H1 (cell line): Measurements from ENCODE around the gene CYP46A1. TPM values are rescaled to one million over a fixed set of nuclear protein-coding genes. Genes with fewer than 3 reads are reported as not detected.
A peak's percentile ranks its signal among the peaks of the same experiment; 100 is the strongest.

Experiments used
- CTCF ChIA-PET: fragments of 300-600 bp; sonication (Branson Sonifier 250); formaldehyde crosslinking; loops from one replicate; lab custom pipeline; 2021; ENCODE audit not compliant: partially characterized antibody; lab: Charles Lee
- POLR2A ChIA-PET: fragments of 300-600 bp; sonication (Branson Sonifier 250); formaldehyde crosslinking; loops from one replicate; lab custom pipeline; 2021; ENCODE audit warnings: inconsistent platforms; ENCODE audit not compliant: partially characterized antibody; lab: Charles Lee
- DNase-seq, 2 experiments: peaks; one replicate each; pipeline versions ENCODE4 v3.0.0 to v3.0.0-alpha.2; 2010 to 2022; ENCODE audit warnings: low spot score in 2 of 2, low read depth in 1 of 2, mixed read lengths in 1 of 2
- FAIRE-seq: peaks from 2 replicates; lab custom pipeline; 2011; peaks lifted over from hg19 to GRCh38; lab: Jason Lieb, UNC
- H2AFZ ChIP-seq: 2 replicates; pipeline ENCODE4 v1.8.1; 2012; ENCODE audit warnings: low read length, inconsistent platforms
- H2AK5ac ChIP-seq: 2 replicates; pipeline ENCODE4 v1.6.1; 2013; ENCODE audit warnings: low read depth, low read length
- H2BK120ac ChIP-seq: replicated peaks from 2 replicates; pipeline ENCODE3; 2013; ENCODE audit warnings: low read depth, low read length, inconsistent platforms
- H2BK12ac ChIP-seq: 2 replicates; pipeline ENCODE4 v1.6.1; 2013; ENCODE audit warnings: low read depth, low read length
- H2BK15ac ChIP-seq: 2 replicates; pipeline ENCODE4 v1.6.1; 2013; ENCODE audit warnings: low read length
- H2BK20ac ChIP-seq: 2 replicates; pipeline ENCODE4 v1.6.1; 2013; ENCODE audit warnings: low read length
- H2BK5ac ChIP-seq: 2 replicates; pipeline ENCODE4 v1.6.1; 2013; ENCODE audit warnings: low read depth, low read length
- H3K14ac ChIP-seq: 2 replicates; pipeline ENCODE4 v1.6.1; 2013; ENCODE audit warnings: inconsistent platforms; ENCODE audit not compliant: insufficient read length
- H3K18ac ChIP-seq: 2 replicates; pipeline ENCODE4 v1.6.1; 2013; ENCODE audit warnings: low read length; ENCODE audit errors: extremely low read depth
- H3K23ac ChIP-seq: 2 replicates; pipeline ENCODE4 v1.6.1; 2013; ENCODE audit warnings: inconsistent platforms; ENCODE audit not compliant: insufficient read length
- H3K23me2 ChIP-seq: 2 replicates; pipeline ENCODE4 v1.6.1; 2013; ENCODE audit warnings: low read depth, low read length
- H3K27ac ChIP-seq: 2 replicates; pipeline ENCODE4 v1.6.1; 2011; ENCODE audit warnings: low read depth, low read length, inconsistent platforms
- H3K27me3 ChIP-seq, 4 experiments: replicated peaks in 1 of 4; 1 replicate in 1 of 4; 2 replicates in 3 of 4; pipeline versions ENCODE4 v1.6.1 to v1.8.1; 2011 to 2013; ENCODE audit warnings: low read length in 3 of 4, mild to moderate bottlenecking in 3 of 4, inconsistent platforms in 2 of 4, mixed read lengths in 2 of 4, moderate library complexity in 1 of 4; ENCODE audit not compliant: control insufficient read depth in 3 of 4, insufficient read depth in 3 of 4; ENCODE audit errors: extremely low read depth in 1 of 4
- H3K36me3 ChIP-seq, 4 experiments: 2 replicates each; pipeline versions ENCODE4 v1.6.1 to v1.8.1; 2011 to 2013; ENCODE audit warnings: mild to moderate bottlenecking in 4 of 4, low read length in 3 of 4, moderate library complexity in 2 of 4, control low read depth in 1 of 4, inconsistent platforms in 1 of 4; ENCODE audit not compliant: insufficient read depth in 4 of 4, control insufficient read depth in 2 of 4
- H3K4ac ChIP-seq: replicated peaks from 2 replicates; pipeline ENCODE3; 2013; ENCODE audit warnings: low read length, low read depth, mixed read lengths, inconsistent platforms; ENCODE audit not compliant: insufficient read length
- H3K4me1 ChIP-seq, 4 experiments: replicated peaks in 1 of 4; 1 replicate in 1 of 4; 2 replicates in 3 of 4; pipeline versions ENCODE4 v1.6.1 to v1.8.1; 2011 to 2013; ENCODE audit warnings: low read length in 3 of 4, inconsistent platforms in 2 of 4, mixed read lengths in 1 of 4; ENCODE audit not compliant: insufficient read depth in 4 of 4, control insufficient read depth in 3 of 4
- H3K4me2 ChIP-seq, 2 experiments: 2 replicates each; pipeline versions ENCODE4 v1.6.1 to v1.8.1; 2011 to 2013; ENCODE audit warnings: low read depth in 2 of 2, low read length in 2 of 2, control low read depth in 1 of 2, inconsistent platforms in 1 of 2, mild to moderate bottlenecking in 1 of 2; ENCODE audit not compliant: insufficient read depth in 1 of 2
- H3K4me3 ChIP-seq, 4 experiments: fragments of 200-600, 300-600 bp in 1 of 4; sonication (generic), shearing (Covaris generic), sonication (Bioruptor Twin) in 1 of 4; 2 replicates each; pipeline versions ENCODE4 v1.5.1 to v1.8.1; 2011 to 2016; ENCODE audit warnings: low read length in 4 of 4, low read depth in 3 of 4, control low read depth in 2 of 4, inconsistent platforms in 2 of 4, mild to moderate bottlenecking in 2 of 4, mixed read lengths in 1 of 4, moderate library complexity in 1 of 4; ENCODE audit not compliant: insufficient read depth in 2 of 4; ENCODE audit errors: extremely low read depth in 1 of 4
- H3K56ac ChIP-seq: replicated peaks from 2 replicates; pipeline ENCODE3; 2013; ENCODE audit warnings: low read depth, mild to moderate bottlenecking, mixed read lengths, low read length, inconsistent platforms; ENCODE audit not compliant: insufficient read length
- H3K79me1 ChIP-seq: 2 replicates; pipeline ENCODE4 v1.6.1; 2013; ENCODE audit warnings: low read depth, low read length, control low read depth
- H3K79me2 ChIP-seq, 2 experiments: 2 replicates each; pipeline versions ENCODE4 v1.6.1 to v1.8.1; 2012 to 2013; ENCODE audit warnings: low read length in 2 of 2, mild to moderate bottlenecking in 2 of 2, inconsistent platforms in 1 of 2; ENCODE audit not compliant: insufficient read depth in 2 of 2, control insufficient read depth in 1 of 2
- H3K9ac ChIP-seq, 4 experiments: replicated peaks in 1 of 4; 1 replicate in 1 of 4; 2 replicates in 3 of 4; pipeline versions ENCODE4 v1.6.1 to v1.8.1; 2011 to 2013; ENCODE audit warnings: low read depth in 3 of 4, low read length in 3 of 4, control low read depth in 2 of 4, mild to moderate bottlenecking in 2 of 4, moderate library complexity in 2 of 4, inconsistent platforms in 1 of 4; ENCODE audit errors: extremely low read depth in 1 of 4
- H3K9me3 ChIP-seq, 2 experiments: 2 replicates each; pipeline versions ENCODE4 v1.6.1 to v1.8.1; 2012 to 2013; ENCODE audit warnings: mild to moderate bottlenecking in 2 of 2, moderate library complexity in 2 of 2, control low read depth in 1 of 2, inconsistent platforms in 1 of 2, low read depth in 1 of 2, low read length in 1 of 2, mixed read lengths in 1 of 2; ENCODE audit not compliant: insufficient read depth in 2 of 2
- H4K20me1 ChIP-seq, 2 experiments: replicated peaks in 1 of 2; 2 replicates each; pipeline versions ENCODE3 to v1.8.1; 2011 to 2013; ENCODE audit warnings: inconsistent platforms in 2 of 2, low read length in 2 of 2, mild to moderate bottlenecking in 1 of 2; ENCODE audit not compliant: insufficient read depth in 2 of 2, control insufficient read depth in 1 of 2
- H4K5ac ChIP-seq: 2 replicates; pipeline ENCODE4 v1.6.1; 2013; ENCODE audit warnings: low read length, low read depth, mixed read lengths, inconsistent platforms; ENCODE audit not compliant: insufficient read length
- H4K8ac ChIP-seq: 2 replicates; pipeline ENCODE4 v1.8.0; 2013; ENCODE audit warnings: mild to moderate bottlenecking, moderate library complexity, low read length, inconsistent platforms; ENCODE audit not compliant: insufficient read depth; ENCODE audit errors: extremely low read depth
- H4K91ac ChIP-seq: replicated peaks from 2 replicates; pipeline ENCODE3; 2013; ENCODE audit warnings: low read length, mixed read lengths, inconsistent platforms; ENCODE audit not compliant: insufficient read length
- CBX5 ChIP-seq: fragments of 300-800, 300-1000 bp; sonication (generic); IDR thresholded peaks from 2 replicates; pipeline ENCODE4 v1.7.1; 2016; ENCODE audit warnings: antibody characterized with exemption, low read length, low read depth
- POU5F1 ChIP-seq: IDR thresholded peaks from 2 replicates; pipeline ENCODE4 v1.6.1; 2011; ENCODE audit warnings: low read depth, mild to moderate bottlenecking, low read length, moderate library complexity
- RAD21 ChIP-seq, 2 experiments: IDR thresholded peaks in 1 of 2; conservative IDR thresholded peaks in 1 of 2; 2 replicates each; pipeline ENCODE4 v1.6.1; 2011; ENCODE audit warnings: low read depth in 2 of 2, low read length in 2 of 2, improper control_type of control experiment in 1 of 2, inconsistent platforms in 1 of 2, mild to moderate bottlenecking in 1 of 2, moderate library complexity in 1 of 2
- SIX5 ChIP-seq: IDR thresholded peaks from 2 replicates; pipeline ENCODE4 v1.6.1; 2011; ENCODE audit warnings: mild to moderate bottlenecking, low read depth, low read length
- WGBS, 2 experiments: shearing (Covaris generic) in 1 of 2; methylation state at CpG; one replicate each; pipeline versions ENCODE4 v1.1.6 to v1.1.7; 2013 to 2015; ENCODE audit warnings: low lambda C conversion rate in 2 of 2, mixed read lengths in 2 of 2, inconsistent platforms in 1 of 2, low coverage in 1 of 2, missing lambda C conversion rate in 1 of 2; ENCODE audit not compliant: insufficient replicate concordance in 2 of 2, insufficient coverage in 1 of 2, insufficient read length in 1 of 2; ENCODE audit errors: extremely low coverage in 1 of 2, missing lambda C conversion rate in 1 of 2; 5-methylcytosine and 5-hydroxymethylcytosine counted together
- polyA plus RNA-seq, 7 experiments: library from polyadenylated mRNA; depleted of rRNA in 3 of 7; stranded (reverse) in 5 of 7; unstranded in 2 of 7; fragments of >200 nt in 5 of 7; fragments of 200-250 nt in 2 of 7; gene quantifications; 1 replicate in 5 of 7; 2 replicates in 1 of 7; 4 replicates in 1 of 7; pipeline versions ENCODE4 v1.2.1 to v1.2.3, GENCODE V29; 2011 to 2013; ENCODE audit warnings: missing spikeins in 2 of 7, mixed read lengths in 2 of 7
- total RNA-seq: library from RNA; stranded (reverse); fragmentation: NEBNext Ultra II Directional; extraction: Animal tissue kit (Norgen Biotek cat#: 25700); gene quantifications from 2 replicates; pipeline ENCODE4 v1.2.1, GENCODE V29; 2021

The CYP46A1 gene
- total and polyA plus RNA-seq, 2 of the 8 experiments (the other 6 are each of a cell fraction or from before 2014, with no cell fraction given): 0.41 to 1.3 TPM

DNA sequence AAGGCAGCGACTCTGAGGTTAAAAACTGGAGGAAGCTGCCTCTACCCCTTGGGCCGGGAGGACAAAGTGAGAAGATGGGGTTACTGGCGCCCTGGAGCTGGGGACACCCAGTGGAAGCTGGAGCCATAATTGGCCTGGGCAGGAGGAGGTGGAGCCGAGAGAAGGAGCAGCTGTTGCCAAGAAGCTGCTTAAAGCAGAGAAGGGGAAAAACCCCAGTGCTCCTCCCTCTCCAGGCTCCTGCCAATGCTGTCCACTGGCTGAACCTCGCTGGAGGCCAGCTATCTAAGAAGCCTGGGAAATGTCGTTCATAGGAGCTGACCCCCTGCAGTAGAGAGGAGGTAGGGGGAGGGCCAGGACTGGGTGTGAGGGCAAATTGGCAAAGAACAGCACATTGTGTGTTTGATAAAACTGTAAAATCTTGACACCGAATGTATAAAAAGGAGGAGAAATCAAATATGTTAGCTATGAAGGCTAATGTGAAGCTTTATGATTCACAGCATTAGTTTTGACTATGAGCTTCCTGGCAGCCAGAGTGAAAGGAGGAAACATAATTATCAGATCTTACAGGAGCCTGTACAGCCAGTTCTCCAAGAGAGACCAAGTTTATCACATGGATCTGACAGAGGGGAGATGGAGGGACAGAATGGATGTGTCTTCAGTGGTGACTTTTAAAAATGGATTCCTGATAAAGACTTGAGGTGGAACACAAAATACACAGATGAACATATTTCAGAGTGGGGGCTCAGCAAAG, 29.7 kb upstream of the CYP46A1 start:
- Histone ChIP-seq H4K5ac (no peak overlapping the region), H3K4ac (no peak overlapping the region), H3K27me3 (peaks cover 0 to 9% (median under 1%) of the 10 kb centered on the region in 4 experiments; a peak in 2 of 7 replicates), H3K56ac (no peak overlapping the region), H3K79me2 (no peaks in the 10 kb centered on the region), H4K8ac (no peak overlapping the region; the same call in 1 of the 2 replicates), H3K9ac (no peak overlapping the region), H4K91ac (no peak overlapping the region), H3K23me2 (peaks cover 7% of the 10 kb centered on the region), H3K18ac (no peak overlapping the region), H2BK120ac (no peak overlapping the region), H2BK5ac (no peak overlapping the region), H3K4me3 (no peak overlapping the region), H3K4me1 (peaks cover 0 to 5% (median 0%) of the 10 kb centered on the region in 4 experiments; a peak in 2 of 7 replicates), H2BK15ac (peak overlapping the region; percentile 53; the same call in 1 of the 2 replicates), H3K27ac (no peak overlapping the region), H2AFZ (no peak overlapping the region), H2AK5ac (no peak overlapping the region), H3K9me3 (no peaks in the 10 kb centered on the region), H4K20me1 (peaks cover 0 to 3% of the 10 kb centered on the region in 2 experiments), H2BK20ac (no peak overlapping the region), H3K36me3 (no peaks in the 10 kb centered on the region), H3K79me1 (no peaks in the 10 kb centered on the region), H3K23ac (no peak overlapping the region), H3K4me2 (no peak overlapping the region), H3K14ac (no peak overlapping the region), H2BK12ac (no peak overlapping the region)
- TF ChIP-seq SIX5: no peak
- no peak for TF ChIP-seq POU5F1
- TF ChIP-seq RAD21 (IDR thresholded peaks at IDR 0.05 in 1 of 2, conservative IDR thresholded peaks at IDR 0.05 in 1 of 2; ENCODE audit: low read depth in 2 of 2, low read length in 2 of 2): no peak
- no peak for TF ChIP-seq CBX5
- FAIRE-seq (no peak), DNase-seq (no peak)
- POLR2A ChIA-PET: interaction anchor here (0.6 to 1.5 kb wide), 2 partner anchors 10 to 15 kb away, joined by 3 to 7 read pairs; no protein-coding TSS in a partner anchor
- CTCF ChIA-PET: interaction anchor here (1.2 to 1.7 kb wide), 5 partner anchors 9 to 261 kb away, joined by 3 to 5 read pairs (median 4); no protein-coding TSS in a partner anchor
- WGBS, 2 experiments: 73% methylated on average over 6 of the region's 7 CpGs; no CpG with 5 or more reads in 1 of the 2 experiments
